KOPT-K1 (cell line): ENCODE measurements around the gene CCSER2.
"Not testable (repeated sequence)": the region's sequence is repeated elsewhere in the genome, so short reads cannot be mapped to it uniquely, and the experiment has no call there.

Source experiments
- H3K27ac ChIP-seq: fragments of 200-600 bp; sonication (generic); 2 replicates; pipeline ENCODE4 v1.5.1; 2016; ENCODE audit warnings: antibody characterized with exemption, mild to moderate bottlenecking, low read depth, low read length; ENCODE audit not compliant: poor library complexity, severe bottlenecking
- H3K36me3 ChIP-seq: fragments of 200-600 bp; sonication (generic); 2 replicates; pipeline ENCODE4 v1.5.1; 2017; ENCODE audit warnings: antibody characterized with exemption, mild to moderate bottlenecking, low read length, moderate library complexity; ENCODE audit not compliant: insufficient read depth
- H3K9me3 ChIP-seq: fragments of 200-600 bp; sonication (generic); 2 replicates; pipeline ENCODE4 v1.5.1; 2017; ENCODE audit warnings: antibody characterized with exemption, low read length, mild to moderate bottlenecking; ENCODE audit not compliant: insufficient read depth, poor library complexity, severe bottlenecking

Gene CCSER2

GRCh38 chr10:84453303-84453702 is 124.9 kb downstream of the CCSER2 start:
- peaks cover 8% of the 10 kb centered on the region for H3K9me3 ChIP-seq
- peaks cover 7% of the 10 kb centered on the region; the same call in 1 of the 2 replicates for H3K36me3 ChIP-seq
- no peak overlapping the region for H3K27ac ChIP-seq

- H3K27ac ChIP-seq = no peak overlapping the region
- peaks cover 18% of the 10 kb centered on the region for H3K9me3 ChIP-seq
- H3K36me3 ChIP-seq = peaks cover 17% of the 10 kb centered on the region
These were observed 127.7 kb downstream of the CCSER2 start for GRCh38 chr10:84456126-84456525.

- peaks cover 10% of the 10 kb centered on the region for H3K9me3 ChIP-seq
- H3K27ac ChIP-seq = no peak overlapping the region
- peaks cover 21% of the 10 kb centered on the region for H3K36me3 ChIP-seq
These were observed 132.1 kb downstream of the CCSER2 start for GRCh38 chr10:84460520-84460919.

GRCh38 chr10:84469470-84469869 is 141.1 kb downstream of the CCSER2 start:
- Histone ChIP-seq H3K27ac (no peak overlapping the region), H3K36me3 (peaks cover 34% of the 10 kb centered on the region), H3K9me3 (no peaks in the 10 kb centered on the region)

GRCh38 chr10:84473136-84473535 is 144.7 kb downstream of the CCSER2 start:
- H3K27ac ChIP-seq = no peak overlapping the region
- H3K36me3 ChIP-seq = peaks cover 13% of the 10 kb centered on the region
- no peaks in the 10 kb centered on the region for H3K9me3 ChIP-seq

GRCh38 chr10:84477398-84478128 is 149.2 kb downstream of the CCSER2 start:
- peaks cover 24% of the 10 kb centered on the region for H3K36me3 ChIP-seq
- no peaks in the 10 kb centered on the region for H3K9me3 ChIP-seq
- no peak overlapping the region for H3K27ac ChIP-seq

GRCh38 chr10:84478151-84478550 is 149.8 kb downstream of the CCSER2 start:
- Histone ChIP-seq H3K36me3 (peaks cover 22% of the 10 kb centered on the region), H3K9me3 (no peaks in the 10 kb centered on the region), H3K27ac (no peak overlapping the region)

GRCh38 chr10:84478679-84479078 is 150.3 kb downstream of the CCSER2 start:
- no peaks in the 10 kb centered on the region for H3K9me3 ChIP-seq
- peaks cover 19% of the 10 kb centered on the region for H3K36me3 ChIP-seq
- H3K27ac ChIP-seq = no peak overlapping the region

- Histone ChIP-seq H3K36me3 (no peaks in the 10 kb centered on the region; the same call in 1 of the 2 replicates), H3K27ac (no peak overlapping the region), H3K9me3 (no peaks in the 10 kb centered on the region)
These were observed 156.2 kb downstream of the CCSER2 start for GRCh38 chr10:84484541-84484940.

GRCh38 chr10:84493361-84493760 is 165.0 kb downstream of the CCSER2 start:
- H3K27ac ChIP-seq = no peak overlapping the region
- H3K36me3 ChIP-seq = no peaks in the 10 kb centered on the region

GRCh38 chr10:84493951-84494848 is 165.8 kb downstream of the CCSER2 start:
- H3K9me3 ChIP-seq = no peaks in the 10 kb centered on the region
- H3K36me3 ChIP-seq = no peaks in the 10 kb centered on the region
- H3K27ac ChIP-seq = no peak overlapping the region

More at GRCh38 chr10:84493361-84493760, 165.0 kb downstream of the CCSER2 start:
- no peaks in the 10 kb centered on the region for H3K9me3 ChIP-seq

- H3K27ac ChIP-seq = no peak overlapping the region
- no peaks in the 10 kb centered on the region for H3K36me3 ChIP-seq
- no peaks in the 10 kb centered on the region for H3K9me3 ChIP-seq
These were observed 166.4 kb downstream of the CCSER2 start for GRCh38 chr10:84494849-84495180.

- Histone ChIP-seq H3K9me3 (no peaks in the 10 kb centered on the region), H3K27ac (no peak overlapping the region), H3K36me3 (no peaks in the 10 kb centered on the region)
These were observed 169.6 kb downstream of the CCSER2 start for GRCh38 chr10:84497978-84498377.

GRCh38 chr10:84499039-84499438 is 170.7 kb downstream of the CCSER2 start:
- H3K27ac ChIP-seq, H3K36me3 ChIP-seq, H3K9me3 ChIP-seq: not testable (repeated sequence)

- Histone ChIP-seq H3K36me3 (no peaks in the 10 kb centered on the region), H3K9me3 (no peaks in the 10 kb centered on the region), H3K27ac (no peak overlapping the region)
These were observed 171.5 kb downstream of the CCSER2 start for GRCh38 chr10:84499846-84500245.
